ENCODE data around the gene CTNS.

Gene CTNS

DNA sequence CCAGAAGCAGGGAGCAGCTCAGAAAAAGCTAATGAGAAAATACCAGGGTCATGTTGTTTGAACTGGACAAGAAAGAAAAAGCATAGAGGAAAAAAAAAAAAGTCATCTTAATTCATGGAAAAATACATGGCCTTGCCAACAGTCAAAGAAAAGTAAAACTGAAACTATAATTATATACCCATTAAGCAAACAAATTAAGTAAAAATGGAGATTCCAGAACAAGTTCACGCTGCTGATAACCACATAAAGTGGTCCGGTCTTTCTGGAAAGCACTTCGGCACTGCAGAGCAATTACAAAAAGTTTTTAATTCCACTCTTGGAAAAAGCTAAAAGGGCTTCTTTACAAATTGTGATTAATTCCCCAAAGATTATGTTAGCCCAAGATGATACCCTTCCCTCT, 71.8 kb downstream of the CTNS start:
- Histone ChIP-seq H3K4me3 (ENCODE audit: insufficient read depth, low read depth, low read length, poor library complexity, severe bottlenecking) (no peak overlapping the region), H3K36me3 (ENCODE audit: control insufficient read depth, insufficient read depth, low read length) (no peaks in the 10 kb centered on the region), H3K9me3 (ENCODE audit: control insufficient read depth, low read length) (no peaks in the 10 kb centered on the region), H3K4me1 (ENCODE audit: control insufficient read depth, insufficient read depth, low read length, poor library complexity, severe bottlenecking) (peaks cover 18% of the 10 kb centered on the region), H3K27ac (ENCODE audit: insufficient read depth, low read length, poor library complexity, severe bottlenecking) (no peak overlapping the region), H3K27me3 (replicated peaks; ENCODE audit: control insufficient read depth, insufficient read depth, low read length, poor library complexity, severe bottlenecking) (no peaks in the 10 kb centered on the region)
- DNase-seq: no peak

DNA sequence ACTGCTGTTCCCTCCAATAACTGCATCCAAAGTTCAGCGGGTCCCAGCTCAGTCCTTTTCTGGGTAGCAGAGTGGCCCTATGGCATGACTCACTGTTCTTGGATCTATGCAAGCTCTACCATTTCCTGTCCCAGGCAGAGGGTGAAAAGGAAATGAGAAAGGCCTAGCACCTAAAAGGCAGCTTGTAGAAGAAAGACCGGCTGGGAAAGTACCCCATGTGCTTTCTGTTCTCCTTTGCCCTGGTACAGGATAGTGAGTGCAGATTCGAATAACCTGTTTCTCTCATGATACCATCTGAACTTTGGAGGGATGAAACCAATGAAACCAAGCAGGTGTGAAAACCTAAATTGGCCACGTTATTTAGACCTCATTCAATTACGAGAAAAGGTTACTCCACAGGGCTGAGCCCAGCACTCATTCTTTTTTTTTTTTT, 74.4 kb downstream of the CTNS start:
- H3K4me1 ChIP-seq (ENCODE audit: control insufficient read depth, insufficient read depth, low read length, poor library complexity, severe bottlenecking): peaks cover 19% of the 10 kb centered on the region
- H3K27ac ChIP-seq (ENCODE audit: insufficient read depth, low read length, poor library complexity, severe bottlenecking): peak overlapping the region; percentile 2
- H3K27me3 ChIP-seq (replicated peaks; ENCODE audit: control insufficient read depth, insufficient read depth, low read length, poor library complexity, severe bottlenecking): no peaks in the 10 kb centered on the region
- H3K36me3 ChIP-seq (ENCODE audit: control insufficient read depth, insufficient read depth, low read length): peaks cover 13% of the 10 kb centered on the region
- H3K4me3 ChIP-seq (ENCODE audit: insufficient read depth, low read depth, low read length, poor library complexity, severe bottlenecking): no peak overlapping the region
- no peaks in the 10 kb centered on the region for H3K9me3 ChIP-seq (ENCODE audit: control insufficient read depth, low read length)
- DNase-seq: peak; percentile 57 to 71 (median 67)

All from effector memory CD4-positive, alpha-beta T cell (primary cell).